K562 (cell line): ENCODE results near the gene TM4SF18. TPM values are rescaled to one million over a fixed set of nuclear protein-coding genes. Genes with fewer than 3 reads are reported as not detected.

Experiments
- ATAC-seq: fragments of 200-7000 bp; cut with Tn5 transposase; 3 replicates; pipeline ENCODE4 v1.9.1; 2020; ENCODE audit warnings: moderate library complexity
- BruUV-seq: library from RNA; stranded (reverse); fragments of 400-500 nt; replicated peaks from 2 replicates; lab custom pipeline; 2021; lab: Mats Ljungman, UMichigan
- CTCF ChIA-PET: fragments of 300-600 bp; formaldehyde crosslinking; extraction: SDS; loops from one replicate; lab custom pipeline; 2021; ENCODE audit warnings: low intra/inter-chr PET ratio; lab: Yijun Ruan, JAX
- POLR2A ChIA-PET: fragments of 300-600, 350-650 bp; sonication (Branson Sonifier 250); formaldehyde crosslinking; extraction: SDS; loops from one replicate; lab custom pipeline; 2021; ENCODE audit warnings: antibody characterized with exemption, inconsistent platforms; lab: Yijun Ruan, JAX
- DNase-seq, 4 experiments: peaks; one replicate each; pipeline versions ENCODE4 v3.0.0 to v3.0.0-alpha.2; 2011 to 2018; ENCODE audit warnings: low spot score in 3 of 4, mixed read lengths in 3 of 4; ENCODE audit errors: extremely low read depth in 1 of 4
- FAIRE-seq: peaks from 2 replicates; lab custom pipeline; 2011; peaks lifted over from hg19 to GRCh38; lab: Jason Lieb, UNC
- H2AFZ ChIP-seq: 2 replicates; pipeline ENCODE4 v1.6.0; 2011; ENCODE audit warnings: low read depth, low read length, control low read depth, inconsistent platforms
- H3K27ac ChIP-seq: fragments of 200-600 bp; 3 replicates; pipeline ENCODE4 v1.8.0; 2011; ENCODE audit warnings: low read depth, mild to moderate bottlenecking, control low read depth, inconsistent platforms, low read length, moderate library complexity, mixed read lengths; ENCODE audit errors: extremely low read depth
- H3K27me3 ChIP-seq, 2 experiments: fragments of 300-600 bp in 1 of 2; 2 replicates in 1 of 2; 3 replicates in 1 of 2; pipeline versions ENCODE4 v1.6.0 to v1.8.0; 2011; ENCODE audit warnings: inconsistent platforms in 2 of 2, low read length in 2 of 2, mild to moderate bottlenecking in 1 of 2, mixed read lengths in 1 of 2, moderate library complexity in 1 of 2; ENCODE audit not compliant: control insufficient read depth in 2 of 2, insufficient read depth in 2 of 2
- H3K36me3 ChIP-seq: fragments of 300-600 bp; 3 replicates; pipeline ENCODE4 v1.8.0; 2011; ENCODE audit warnings: mild to moderate bottlenecking, low read length, inconsistent platforms; ENCODE audit not compliant: control insufficient read depth, insufficient read depth
- H3K4me1 ChIP-seq, 2 experiments: fragments of 200-600 bp in 1 of 2; replicated peaks in 1 of 2; 2 replicates in 1 of 2; 3 replicates in 1 of 2; pipeline versions ENCODE4 v1.5.1 to v1.8.0; 2011; ENCODE audit warnings: inconsistent platforms in 2 of 2, low read length in 2 of 2, mild to moderate bottlenecking in 1 of 2, mixed read lengths in 1 of 2, moderate library complexity in 1 of 2; ENCODE audit not compliant: control insufficient read depth in 2 of 2, insufficient read depth in 2 of 2
- H3K4me2 ChIP-seq: 2 replicates; pipeline ENCODE4 v1.6.1; 2011; ENCODE audit warnings: low read length, control low read depth, inconsistent platforms, mixed read lengths; ENCODE audit not compliant: insufficient read depth
- H3K4me3 ChIP-seq: fragments of 200-600 bp; sonication (generic), shearing (Covaris generic); 2 replicates; pipeline ENCODE4 v1.5.1; 2016; ENCODE audit warnings: control low read depth, inconsistent platforms
- H3K79me2 ChIP-seq: fragments of 200-600 bp; 3 replicates; pipeline ENCODE4 v1.8.0; 2011; ENCODE audit warnings: low read length, inconsistent platforms; ENCODE audit not compliant: control insufficient read depth, insufficient read depth
- H3K9ac ChIP-seq, 2 experiments: 2 replicates each; pipeline versions ENCODE4 v1.6.0 to v1.6.1; 2011; ENCODE audit warnings: low read depth in 2 of 2, low read length in 2 of 2, control low read depth in 1 of 2, inconsistent platforms in 1 of 2, mild to moderate bottlenecking in 1 of 2, mixed read lengths in 1 of 2; ENCODE audit not compliant: insufficient read depth in 1 of 2
- H3K9me1 ChIP-seq: one replicate; pipeline ENCODE4 v1.6.0; 2011; ENCODE audit warnings: inconsistent platforms, mild to moderate bottlenecking, low read length, moderate library complexity; ENCODE audit not compliant: control insufficient read depth, insufficient read depth
- H3K9me3 ChIP-seq: replicated peaks from 2 replicates; pipeline ENCODE4 v1.5.1; 2011; ENCODE audit warnings: low read depth, low read length, inconsistent platforms; ENCODE audit not compliant: control insufficient read depth, insufficient read depth
- H4K20me1 ChIP-seq: replicated peaks from 2 replicates; pipeline ENCODE4 v1.6.1; 2011; ENCODE audit warnings: low read length, inconsistent platforms, mixed read lengths; ENCODE audit not compliant: control insufficient read depth, insufficient read depth
- MIER1 ChIP-seq: fragments of 450-650 bp; IDR thresholded peaks from 2 replicates; pipeline ENCODE4 v1.6.1; 2016; ENCODE audit warnings: antibody characterized with exemption, mild to moderate bottlenecking, low read depth
- MTA3 ChIP-seq: fragments of 450-650 bp; formaldehyde crosslinking; IDR thresholded peaks from 2 replicates; pipeline ENCODE4 v1.6.1; 2017; ENCODE audit warnings: mild to moderate bottlenecking, borderline replicate concordance
- NR3C1 ChIP-seq: sonication (generic); formaldehyde crosslinking; IDR thresholded peaks from 2 replicates; pipeline ENCODE4 v1.8.1; 2022; ENCODE audit warnings: missing genetic modification reagents
- NUFIP1 ChIP-seq: fragments of 450-650 bp; IDR thresholded peaks from 2 replicates; pipeline ENCODE4 v1.6.1; 2018; ENCODE audit not compliant: partially characterized antibody
- PKNOX1 ChIP-seq: fragments of 450-650 bp; IDR thresholded peaks from 2 replicates; pipeline ENCODE4 v1.6.1; 2016
- POLR3A ChIP-seq: IDR thresholded peaks from 2 replicates; pipeline ENCODE4 v1.6.1; 2011; ENCODE audit warnings: borderline replicate concordance, mild to moderate bottlenecking, moderate library complexity; ENCODE audit not compliant: insufficient read length, insufficient read depth; ENCODE audit errors: extremely low read depth
- TBP ChIP-seq: optimal IDR thresholded peaks from 2 replicates; pipeline ENCODE3; 2011; ENCODE audit warnings: low read depth, low read length, improper control_type of control experiment
- THRAP3 ChIP-seq: fragments of 450-650 bp; IDR thresholded peaks from 2 replicates; pipeline ENCODE4 v1.6.1; 2016; ENCODE audit warnings: mild to moderate bottlenecking, inconsistent platforms, borderline replicate concordance
- ZNF134 ChIP-seq: fragments of 250-450 bp; sonication (Bioruptor Pico); conservative IDR thresholded peaks from 2 replicates; pipeline ENCODE4 v1.4.0; 2020
- ZNF384 ChIP-seq: IDR thresholded peaks from 2 replicates; pipeline ENCODE4 v1.6.1; 2012; ENCODE audit warnings: low read depth, low read length, improper control_type of control experiment
- whole genome bisulfite sequencing: fragments of 100-300 bp; shearing (Covaris generic); methylation state at CpG from one replicate; pipeline ENCODE4 v1.1.6; 2016; ENCODE audit warnings: low coverage, mixed read lengths; ENCODE audit not compliant: insufficient coverage; ENCODE audit errors: missing lambda C conversion rate; 5-methylcytosine and 5-hydroxymethylcytosine counted together
- in situ Hi-C: fragments of 300-500 bp; cut with MboI; formaldehyde crosslinking; loops from 4 replicates; pipeline ENCODE4 v1.15.0; 2018; ENCODE audit warnings: inconsistent platforms, mixed read lengths
- intact Hi-C: fragments of 100-400 bp; cut with micrococcal nuclease; formaldehyde crosslinking; loops from 2 replicates; pipeline ENCODE4 v1.14.2; 2022
- polyA plus RNA-seq, 8 experiments: library from polyadenylated mRNA; depleted of rRNA in 4 of 8; stranded (reverse) in 5 of 8; unstranded in 3 of 8; fragments of >200 nt; fragmentation: Nextera tagmentation in 2 of 8; fragmentation: Illumina TruSeq in 1 of 8; extraction: Ambion mirVana in 2 of 8; extraction: Trizol in 1 of 8; gene quantifications; 2 replicates each; pipeline versions ENCODE4 v1.2.1 to v1.2.3, GENCODE V29; 2011 to 2014; ENCODE audit warnings: inconsistent platforms in 1 of 8, missing spikeins in 1 of 8
- total RNA-seq, 7 experiments: library from RNA; depleted of rRNA in 6 of 7; stranded (reverse); fragments of >200 nt in 6 of 7; fragmentation: Illumina TruSeq in 2 of 7; extraction: Trizol in 2 of 7; gene quantifications; 2 replicates each; pipeline versions ENCODE4 v1.2.1 to v1.2.3, GENCODE V29; 2011 to 2021; ENCODE audit warnings: low replicate concordance in 1 of 7

The TM4SF18 gene
- total and polyA plus RNA-seq, 9 of the 15 experiments (the other 6 are each of a cell fraction or from before 2014, with no cell fraction given): not detected

GRCh38 chr3:149327156-149327555 is 6.3 kb downstream of the TM4SF18 start:
- TF ChIP-seq PKNOX1 (no peak), POLR3A (no peak), ZNF134 (CRISPR knock-in tag) (no peak), MIER1 (no peak), MTA3 (no peak), NUFIP1 (no peak), THRAP3 (no peak), NR3C1 (CRISPR knock-in tag) (no peak), ZNF384 (no peak), TBP (no peak)
- no peak overlapping the region for H2AFZ ChIP-seq
- H3K27ac ChIP-seq: no peak overlapping the region
- H3K79me2 ChIP-seq: no peaks in the 10 kb centered on the region
- no peaks in the 10 kb centered on the region for H3K36me3 ChIP-seq
- CTCF ChIA-PET: no interaction called here
- no peaks in the 10 kb centered on the region; a peak in 1 of 5 replicates for H3K27me3 ChIP-seq
- no peaks in the 10 kb centered on the region for H3K9me1 ChIP-seq
- WGBS: 8% methylated on average over 2 of the region's 2 CpGs
- BruUV-seq: no TSS peak
- no peak overlapping the region for H3K4me2 ChIP-seq
- H4K20me1 ChIP-seq: no peaks in the 10 kb centered on the region
- DNase-seq: no peak
- POLR2A ChIA-PET: no interaction called here
- H3K9me3 ChIP-seq: no peaks in the 10 kb centered on the region
- FAIRE-seq: no peak
- intact Hi-C loops (no loop called here), in situ Hi-C loops (no loop called here)
- no peak overlapping the region for H3K9ac ChIP-seq
- ATAC-seq: no peak
- H3K4me1 ChIP-seq: no peaks in the 10 kb centered on the region; a peak in 1 of 5 replicates
- no peak overlapping the region for H3K4me3 ChIP-seq
